IgD-negative memory B cell (primary cell): ENCODE data around the gene OGDHL. TPM values are rescaled to one million over a fixed set of nuclear protein-coding genes. Genes with fewer than 3 reads are reported as not detected.
A peak's percentile ranks its signal among the peaks of the same experiment; 100 is the strongest.
"Not testable (repeated sequence)": the region's sequence is repeated elsewhere in the genome, so short reads cannot be mapped to it uniquely, and the experiment has no call there.

Source experiments
- H3K27ac Mint-ChIP-seq, 3 donors: one replicate each; pipeline ENCODE4 v1.8.0; 2020 to 2022; ENCODE audit warnings: mild to moderate bottlenecking in 3 of 3, mixed read lengths in 3 of 3, moderate library complexity in 1 of 3
- H3K27me3 Mint-ChIP-seq: one replicate; pipeline ENCODE4 v1.8.0; 2021; ENCODE audit warnings: mixed read lengths
- H3K36me3 Mint-ChIP-seq: one replicate; pipeline ENCODE4 v1.8.0; 2020; ENCODE audit warnings: mild to moderate bottlenecking, mixed read lengths
- H3K4me1 Mint-ChIP-seq, 3 donors: one replicate each; pipeline ENCODE4 v1.8.0; 2020 to 2022; ENCODE audit warnings: mixed read lengths in 3 of 3, mild to moderate bottlenecking in 1 of 3
- H3K4me3 Mint-ChIP-seq, 4 donors: one replicate each; pipeline ENCODE4 v1.8.0; 2020 to 2022; ENCODE audit warnings: mild to moderate bottlenecking in 4 of 4, mixed read lengths in 4 of 4, moderate library complexity in 3 of 4
- H3K9me3 Mint-ChIP-seq, 3 donors: one replicate each; pipeline ENCODE4 v1.8.0; 2020 to 2021; ENCODE audit warnings: mixed read lengths in 3 of 3, mild to moderate bottlenecking in 1 of 3
- polyA plus RNA-seq: library from polyadenylated mRNA; unstranded; fragments of 300-500 nt; fragmentation: Illumina TruSeq; gene quantifications from one replicate; pipeline ENCODE4 v1.2.3, GENCODE V29; 2021

OGDHL gene
- polyA plus RNA-seq, 1 donor from 2014 or later, result not detected

DNA sequence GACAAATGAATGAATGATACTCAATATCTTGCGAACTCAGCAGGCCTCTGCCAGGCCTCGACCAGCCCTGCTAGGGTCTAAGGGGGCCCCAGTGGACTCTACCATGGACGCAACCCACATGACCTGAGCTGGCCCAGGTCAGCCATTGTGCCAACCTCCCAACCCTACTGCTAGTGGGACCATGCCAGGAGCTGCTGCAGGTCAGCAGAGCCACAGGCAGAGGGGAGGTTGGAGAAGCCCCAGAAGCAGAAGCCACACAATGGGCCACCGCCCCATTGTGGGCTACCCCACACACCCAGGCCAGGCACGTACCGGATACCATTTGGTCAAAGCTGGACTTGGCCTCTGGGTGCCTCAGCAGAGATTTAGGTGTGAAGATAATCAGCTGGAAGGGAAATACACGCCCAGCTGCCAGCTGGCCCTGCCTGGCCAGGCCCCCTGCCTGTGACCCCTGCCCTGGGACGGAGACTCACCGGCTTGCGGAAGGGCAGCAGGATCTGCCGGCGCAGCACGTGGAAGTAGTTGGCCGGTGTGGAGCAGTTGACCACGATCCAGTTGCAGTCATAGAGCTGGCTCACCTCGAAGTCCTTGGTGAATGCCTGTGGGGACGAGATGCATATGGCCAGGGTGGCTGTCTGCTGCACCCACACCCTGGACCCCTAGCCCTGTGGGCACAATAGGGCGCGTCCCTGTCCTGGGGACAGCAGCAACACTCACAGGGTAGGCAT is 24.5 kb downstream of the OGDHL start:
- H3K36me3 Mint-ChIP-seq, result no peaks in the 10 kb centered on the region
- H3K27ac Mint-ChIP-seq, result no peak overlapping the region
- no peaks in the 10 kb centered on the region for H3K27me3 Mint-ChIP-seq
- H3K4me3 Mint-ChIP-seq, result no peak overlapping the region
- H3K4me1 Mint-ChIP-seq, result no peaks in the 10 kb centered on the region
- H3K9me3 Mint-ChIP-seq, result no peaks in the 10 kb centered on the region

DNA sequence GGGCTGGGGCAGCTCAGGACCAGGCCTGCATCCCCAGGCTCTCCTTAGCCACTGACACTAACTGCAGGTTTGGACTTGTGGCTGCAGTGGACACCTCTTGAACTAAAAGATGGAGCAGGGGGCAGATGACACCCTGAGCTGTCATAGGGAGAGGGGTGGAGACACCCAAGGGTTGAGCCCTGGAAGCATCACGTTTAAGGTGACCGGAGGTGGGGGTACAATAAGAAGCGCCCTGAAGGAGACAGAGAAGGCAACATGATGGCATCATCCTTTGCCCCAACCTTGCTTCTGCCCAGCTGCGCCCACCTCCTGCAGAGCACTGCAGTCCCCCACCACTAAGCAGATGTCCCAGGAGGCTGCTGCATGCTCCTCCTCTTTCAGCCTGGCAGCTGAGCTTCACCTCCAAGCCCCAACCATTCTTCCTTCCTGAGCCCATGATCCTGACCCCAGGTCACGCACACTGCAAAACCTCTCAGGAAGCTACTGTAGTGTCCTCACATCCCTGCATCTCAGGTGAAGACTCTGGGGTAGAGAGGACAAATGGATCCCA is 25.5 kb downstream of the OGDHL start:
- H3K27ac Mint-ChIP-seq, result no peak overlapping the region
- H3K9me3 Mint-ChIP-seq, result no peaks in the 10 kb centered on the region
- no peaks in the 10 kb centered on the region for H3K36me3 Mint-ChIP-seq
- no peaks in the 10 kb centered on the region for H3K4me1 Mint-ChIP-seq
- no peaks in the 10 kb centered on the region for H3K27me3 Mint-ChIP-seq
- no peak overlapping the region for H3K4me3 Mint-ChIP-seq

- Mint-ChIP-seq H3K9me3 (no peaks in the 10 kb centered on the region), H3K27me3 (no peaks in the 10 kb centered on the region), H3K36me3 (no peaks in the 10 kb centered on the region)
These were observed 26.1 kb downstream of the OGDHL start for GRCh38 chr10:49735848-49736563.

GRCh38 chr10:49735161-49735560 is 27.0 kb downstream of the OGDHL start:
- no peak overlapping the region for H3K4me3 Mint-ChIP-seq
- H3K27ac Mint-ChIP-seq, result no peak overlapping the region
- H3K9me3 Mint-ChIP-seq, result no peaks in the 10 kb centered on the region
- H3K4me1 Mint-ChIP-seq, result no peaks in the 10 kb centered on the region
- no peaks in the 10 kb centered on the region for H3K27me3 Mint-ChIP-seq
- no peaks in the 10 kb centered on the region for H3K36me3 Mint-ChIP-seq

More at GRCh38 chr10:49735848-49736563, 26.1 kb downstream of the OGDHL start:
- Mint-ChIP-seq H3K4me3 (no peak overlapping the region), H3K4me1 (no peaks in the 10 kb centered on the region), H3K27ac (no peak overlapping the region)

- no peaks in the 10 kb centered on the region for H3K4me1 Mint-ChIP-seq
- H3K27ac Mint-ChIP-seq, result no peak overlapping the region
- H3K9me3 Mint-ChIP-seq, result no peaks in the 10 kb centered on the region
- H3K27me3 Mint-ChIP-seq, result no peaks in the 10 kb centered on the region
- no peak overlapping the region for H3K4me3 Mint-ChIP-seq
- no peaks in the 10 kb centered on the region for H3K36me3 Mint-ChIP-seq
These were observed 27.4 kb downstream of the OGDHL start for GRCh38 chr10:49734676-49735075.

DNA sequence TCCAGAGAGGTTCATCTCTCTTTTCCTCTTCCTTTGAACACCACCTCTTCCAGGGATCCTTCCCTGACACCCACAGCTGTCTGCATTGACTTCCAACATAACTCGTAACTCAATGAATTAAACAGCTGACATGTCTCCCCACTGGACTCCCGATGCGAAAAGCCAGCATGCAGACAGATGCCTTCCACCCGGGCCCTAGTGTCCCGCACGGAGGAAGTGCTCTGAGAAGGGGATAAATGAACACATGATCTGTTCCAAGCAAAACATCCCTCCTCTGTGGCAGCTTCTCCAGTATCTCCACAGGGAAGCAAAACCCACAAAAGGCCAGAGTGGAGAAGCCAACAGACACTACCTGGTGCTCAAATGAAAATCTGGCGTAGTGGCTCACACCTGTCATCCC is 28.3 kb downstream of the OGDHL start:
- H3K9me3 Mint-ChIP-seq, result no peaks in the 10 kb centered on the region
- H3K27ac Mint-ChIP-seq, result no peak overlapping the region
- H3K4me1 Mint-ChIP-seq, result no peaks in the 10 kb centered on the region
- no peaks in the 10 kb centered on the region for H3K36me3 Mint-ChIP-seq
- H3K4me3 Mint-ChIP-seq, result no peak overlapping the region
- no peaks in the 10 kb centered on the region for H3K27me3 Mint-ChIP-seq

- H3K9me3 Mint-ChIP-seq, result peaks cover 6 to 18% (median 8%) of the 10 kb centered on the region in 3 donors
- no peaks in the 10 kb centered on the region for H3K36me3 Mint-ChIP-seq
- H3K4me3 Mint-ChIP-seq, result no peak overlapping the region
- H3K4me1 Mint-ChIP-seq, result no peaks in the 10 kb centered on the region
- H3K27me3 Mint-ChIP-seq, result no peaks in the 10 kb centered on the region
- no peak overlapping the region for H3K27ac Mint-ChIP-seq
These were observed 35.5 kb downstream of the OGDHL start for GRCh38 chr10:49726593-49726992.

GRCh38 chr10:49715157-49715556 is 47.0 kb downstream of the OGDHL start:
- H3K27ac Mint-ChIP-seq, H3K9me3 Mint-ChIP-seq, H3K4me1 Mint-ChIP-seq, H3K36me3 Mint-ChIP-seq, H3K27me3 Mint-ChIP-seq, H3K4me3 Mint-ChIP-seq: not testable (repeated sequence)

DNA sequence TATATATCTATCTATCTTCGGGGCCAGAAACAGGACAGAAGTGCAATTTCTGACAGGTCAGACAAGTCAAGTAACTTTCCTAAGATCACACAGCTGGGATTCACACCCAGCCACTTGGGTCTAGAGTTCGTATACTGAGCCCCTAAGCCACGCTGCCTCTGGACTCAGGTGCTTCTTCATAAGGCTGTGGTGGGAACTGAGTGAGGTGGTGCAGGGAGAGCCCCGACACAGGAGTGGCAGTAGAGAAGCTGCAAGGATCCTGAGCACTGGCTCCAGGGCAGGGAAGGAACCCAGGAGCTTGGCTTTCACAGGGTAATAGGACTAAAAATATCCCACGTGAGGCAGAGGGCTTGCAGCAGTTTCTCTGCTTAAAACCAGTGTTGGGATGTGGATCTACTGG is 48.9 kb downstream of the OGDHL start:
- H3K27me3 Mint-ChIP-seq, result peaks cover 8% of the 10 kb centered on the region
- peaks cover 0 to 8% (median 2%) of the 10 kb centered on the region in 3 donors for H3K9me3 Mint-ChIP-seq
- no peak overlapping the region for H3K4me3 Mint-ChIP-seq
- H3K36me3 Mint-ChIP-seq, result no peaks in the 10 kb centered on the region
- no peaks in the 10 kb centered on the region for H3K4me1 Mint-ChIP-seq
- no peak overlapping the region for H3K27ac Mint-ChIP-seq

DNA sequence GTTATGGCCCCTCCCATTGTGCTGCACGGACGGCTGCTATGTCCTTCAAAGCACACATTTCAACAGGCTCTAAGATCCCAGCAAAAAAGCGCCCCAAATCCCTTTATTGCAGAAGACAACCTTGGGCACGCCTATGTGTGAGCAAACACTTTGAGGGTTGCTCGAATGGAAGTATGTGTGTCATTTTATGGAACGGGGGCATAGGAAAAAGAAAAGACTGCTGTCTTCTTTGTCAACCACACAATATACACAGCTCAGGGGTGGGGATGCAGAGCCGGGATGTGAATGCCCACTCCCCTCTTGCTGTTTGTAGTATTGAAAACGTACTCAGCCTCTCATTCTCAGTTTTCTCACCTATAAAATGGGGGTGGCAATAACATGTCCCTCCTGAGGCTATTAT is 50.6 kb downstream of the OGDHL start:
- Mint-ChIP-seq H3K4me1 (no peaks in the 10 kb centered on the region), H3K9me3 (peaks cover 0 to 2% (median 2%) of the 10 kb centered on the region in 3 donors), H3K27ac (no peak overlapping the region), H3K4me3 (no peak overlapping the region), H3K36me3 (no peaks in the 10 kb centered on the region), H3K27me3 (peaks cover 8% of the 10 kb centered on the region)

DNA sequence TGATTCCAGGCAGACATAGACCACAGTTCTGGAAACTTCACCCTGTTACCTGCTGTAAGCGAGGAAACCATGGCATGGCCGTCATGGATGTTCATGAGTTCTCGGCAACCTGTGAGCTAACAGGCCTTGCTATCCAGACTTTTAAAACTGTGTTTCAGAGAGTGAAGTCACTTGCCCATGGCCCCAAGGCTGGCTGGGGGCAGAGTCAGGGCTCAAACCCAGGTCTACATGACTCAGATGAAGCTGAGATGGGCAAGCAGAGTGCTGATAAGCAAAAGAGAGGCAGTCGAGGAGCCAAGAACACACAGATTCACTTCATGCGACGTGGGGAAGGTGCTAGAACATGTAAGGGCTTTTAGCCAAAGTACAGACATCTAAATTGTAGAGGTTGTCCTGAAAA is 51.2 kb downstream of the OGDHL start:
- Mint-ChIP-seq H3K27ac (no peak overlapping the region), H3K27me3 (peaks cover 8% of the 10 kb centered on the region), H3K36me3 (no peaks in the 10 kb centered on the region), H3K9me3 (peaks cover 0 to 2% (median under 1%) of the 10 kb centered on the region in 3 donors), H3K4me3 (no peak overlapping the region), H3K4me1 (no peaks in the 10 kb centered on the region)

GRCh38 chr10:49709934-49710333 is 52.2 kb downstream of the OGDHL start:
- H3K9me3 Mint-ChIP-seq, result peaks cover 0 to 4% (median 3%) of the 10 kb centered on the region in 3 donors
- no peaks in the 10 kb centered on the region for H3K36me3 Mint-ChIP-seq
- no peak overlapping the region for H3K27ac Mint-ChIP-seq
- H3K4me3 Mint-ChIP-seq, result no peak overlapping the region
- peaks cover 8% of the 10 kb centered on the region for H3K27me3 Mint-ChIP-seq
- H3K4me1 Mint-ChIP-seq, result no peaks in the 10 kb centered on the region

- Mint-ChIP-seq H3K27ac (no peak overlapping the region), H3K9me3 (peaks cover 0 to 5% (median 4%) of the 10 kb centered on the region in 3 donors), H3K36me3 (no peaks in the 10 kb centered on the region), H3K4me1 (no peaks in the 10 kb centered on the region), H3K4me3 (no peak overlapping the region), H3K27me3 (peaks cover 6% of the 10 kb centered on the region)
These were observed 54.5 kb downstream of the OGDHL start for GRCh38 chr10:49707585-49707984.

DNA sequence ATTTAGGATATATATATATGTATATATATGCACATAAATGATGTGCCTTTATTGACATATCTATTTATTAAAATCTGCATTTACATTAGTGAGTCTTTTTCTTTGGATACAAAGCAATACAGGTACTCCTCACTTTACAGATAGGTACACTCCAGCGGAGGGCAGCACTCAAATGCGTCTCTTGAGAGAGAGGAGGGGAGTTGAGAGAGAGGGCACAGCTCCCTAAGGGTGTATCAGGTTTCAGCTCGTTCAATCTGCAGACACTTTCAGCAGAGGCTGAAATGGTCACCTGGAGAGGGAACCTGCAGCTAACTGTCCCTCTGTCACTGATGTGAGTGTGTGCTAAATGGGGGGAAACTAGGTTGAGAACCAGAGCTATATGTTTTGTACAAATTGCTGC is 61.1 kb downstream of the OGDHL start:
- Mint-ChIP-seq H3K4me1 (peaks cover 0 to 2% (median 0%) of the 10 kb centered on the region in 3 donors), H3K27ac (no peak overlapping the region), H3K27me3 (no peaks in the 10 kb centered on the region), H3K9me3 (peaks cover 0 to 5% (median 2%) of the 10 kb centered on the region in 3 donors), H3K36me3 (peaks cover 4% of the 10 kb centered on the region), H3K4me3 (no peak overlapping the region)

GRCh38 chr10:49700211-49700610 is 61.9 kb downstream of the OGDHL start:
- Mint-ChIP-seq H3K9me3 (peaks cover under 1 to 4% (median 2%) of the 10 kb centered on the region in 3 donors), H3K4me3 (peak overlapping the region in 1 of 4 donors; percentile 14), H3K4me1 (peaks cover 0 to 2% (median 0%) of the 10 kb centered on the region in 3 donors), H3K36me3 (peaks cover 4% of the 10 kb centered on the region), H3K27me3 (peaks cover under 1% of the 10 kb centered on the region), H3K27ac (no peak overlapping the region)
